Ovary (tissue), 3 donors: Measurements from ENCODE around the gene GABRB1.

Source experiments
- CTCF ChIP-seq, 3 donors: fragments of 450-650 bp in 2 of 3; fragments of 200-600 bp in 1 of 3; IDR thresholded peaks; one replicate each; pipeline versions ENCODE4 v1.5.1 to v1.8.0; 2016 to 2022; ENCODE audit warnings: antibody characterized with exemption in 3 of 3, mild to moderate bottlenecking in 1 of 3
- POLR2A ChIP-seq: fragments of 450-650 bp; IDR thresholded peaks from one replicate; pipeline ENCODE4 v1.6.1; 2017; ENCODE audit warnings: antibody characterized with exemption, mild to moderate bottlenecking, moderate library complexity
- donor health status: DM: no; HTN: no; CAD: no.

DNA sequence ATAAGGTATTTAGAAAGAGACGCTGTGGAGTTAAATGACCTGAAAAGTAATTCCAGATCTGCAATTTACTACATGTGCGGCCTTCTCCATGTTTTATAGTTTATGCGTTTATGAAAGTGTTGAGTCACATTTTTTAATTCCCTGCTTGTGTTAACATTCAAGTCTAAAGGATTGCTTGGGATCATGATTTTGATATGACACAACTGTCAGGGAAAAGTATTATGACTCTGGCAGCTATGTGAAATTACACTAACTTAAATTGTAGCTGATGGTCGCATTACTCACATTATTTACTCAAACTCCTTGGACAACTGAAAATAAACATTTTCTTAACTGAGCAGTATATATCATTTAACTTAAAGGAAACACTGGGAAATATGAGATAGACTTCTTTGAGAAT, 14.3 kb upstream of the GABRB1 start:
- TF ChIP-seq CTCF (IDR thresholded peaks at IDR 0.05) (no peak), POLR2A (no peak)
